Choroid plexus epithelial cell (primary cell): ENCODE measurements around the gene TNFRSF8.

Experiments
- DNase-seq: peaks from one replicate; pipeline ENCODE4 v3.0.0-alpha.2; 2010; ENCODE audit warnings: low read depth
- H3K4me3 ChIP-seq: 2 replicates; pipeline ENCODE4 v1.5.1; 2011; ENCODE audit warnings: low read depth, mild to moderate bottlenecking, control low read depth, low read length, moderate library complexity
- CTCF ChIP-seq: conservative IDR thresholded peaks from 2 replicates; pipeline ENCODE4 v1.5.1; 2011; ENCODE audit warnings: low read depth, mild to moderate bottlenecking, control low read depth, inconsistent platforms, low read length, moderate library complexity

Gene TNFRSF8

GRCh38 chr1:12147201-12147701, 84.1 kb downstream of the TNFRSF8 start:
- TF ChIP-seq CTCF, result no peak
- no peak for DNase-seq

GRCh38 chr1:12148160-12148957, 85.3 kb downstream of the TNFRSF8 start:
- DNase-seq, result peak; percentile 31
- no peak for TF ChIP-seq CTCF
- H3K4me3 ChIP-seq, result no peak overlapping the region

More at GRCh38 chr1:12147201-12147701, 84.1 kb downstream of the TNFRSF8 start:
- H3K4me3 ChIP-seq, result no peak overlapping the region

GRCh38 chr1:12148958-12149790, 86.1 kb downstream of the TNFRSF8 start:
- H3K4me3 ChIP-seq, result no peak overlapping the region
- TF ChIP-seq CTCF, result no peak
- DNase-seq, result peak; percentile 65

- no peak for DNase-seq
- TF ChIP-seq CTCF, result no peak
- H3K4me3 ChIP-seq, result no peak overlapping the region
These were observed 86.7 kb downstream of the TNFRSF8 start for GRCh38 chr1:12149791-12150175.

GRCh38 chr1:12150456-12151200, 87.5 kb downstream of the TNFRSF8 start:
- DNase-seq, result peak; percentile 61
- H3K4me3 ChIP-seq, result no peak overlapping the region
- no peak for TF ChIP-seq CTCF

- no peak for DNase-seq
- H3K4me3 ChIP-seq, result no peak overlapping the region
- no peak for TF ChIP-seq CTCF
These were observed 88.4 kb downstream of the TNFRSF8 start for GRCh38 chr1:12151465-12151864.
